HEK293 (cell line): ENCODE data around the gene GAL3ST3.
A peak's percentile ranks its signal among the peaks of the same experiment; 100 is the strongest.

Experiments used
- CTCF ChIA-PET: fragments of 350-600 bp; formaldehyde crosslinking; extraction: SDS; loops from one replicate; lab custom pipeline; 2021; ENCODE audit warnings: antibody characterized with exemption; lab: Yijun Ruan, JAX
- POLR2A ChIA-PET: fragments of 300-600 bp; formaldehyde crosslinking; extraction: SDS; loops from one replicate; lab custom pipeline; 2020; ENCODE audit warnings: antibody characterized with exemption, inconsistent platforms; lab: Yijun Ruan, JAX
- H3K27ac ChIP-seq: fragments of 200-500 bp; sonication (Bioruptor generic); 2 replicates; pipeline ENCODE4 v1.5.1; 2014; ENCODE audit warnings: low read depth, low read length, control low read depth, inconsistent platforms; ENCODE audit errors: extremely low read depth
- H3K36me3 ChIP-seq, 2 experiments: fragments of 200-500 bp in 1 of 2; sonication (Bioruptor generic) in 1 of 2; 1 replicate in 1 of 2; 2 replicates in 1 of 2; pipeline ENCODE4 v1.5.1; 2014 to 2017; ENCODE audit warnings: inconsistent platforms in 2 of 2, low read length in 2 of 2; ENCODE audit not compliant: control insufficient read depth in 2 of 2, insufficient read depth in 1 of 2
- H3K4me1 ChIP-seq: fragments of 200-500 bp; sonication (Bioruptor generic); 2 replicates; pipeline ENCODE4 v1.5.1; 2014; ENCODE audit warnings: mild to moderate bottlenecking, low read length, inconsistent platforms; ENCODE audit not compliant: control insufficient read depth, insufficient read depth
- H3K4me3 ChIP-seq: 2 replicates; pipeline ENCODE4 v1.5.1; 2011; ENCODE audit warnings: low read depth, mild to moderate bottlenecking, control low read depth, low read length, moderate library complexity
- H3K9me3 ChIP-seq: fragments of 200-500 bp; sonication (Bioruptor generic); 2 replicates; pipeline ENCODE4 v1.5.1; 2014; ENCODE audit warnings: low read depth, low read length, inconsistent platforms; ENCODE audit not compliant: control insufficient read depth, insufficient read depth
- BCL11B ChIP-seq: fragments of 450-650 bp; formaldehyde crosslinking; IDR thresholded peaks from 2 replicates; pipeline ENCODE4 v1.5.1; 2016; ENCODE audit warnings: low read depth, missing biosample characterization, missing genetic modification characterization
- FEZF1 ChIP-seq: fragments of 450-650 bp; formaldehyde crosslinking; IDR thresholded peaks from 2 replicates; pipeline ENCODE4 v1.5.1; 2016; ENCODE audit warnings: missing biosample characterization, missing genetic modification characterization
- GLIS2 ChIP-seq: fragments of 450-650 bp; formaldehyde crosslinking; IDR thresholded peaks from 2 replicates; pipeline ENCODE4 v1.5.1; 2016; ENCODE audit warnings: missing biosample characterization, missing genetic modification characterization
- IKZF3 ChIP-seq: fragments of 450-650 bp; IDR thresholded peaks from 2 replicates; pipeline ENCODE4 v1.5.0; 2018; ENCODE audit warnings: missing biosample characterization, mild to moderate bottlenecking, missing genetic modification characterization, moderate library complexity
- OSR2 ChIP-seq: fragments of 450-650 bp; formaldehyde crosslinking; IDR thresholded peaks from 2 replicates; pipeline ENCODE4 v1.5.1; 2016; ENCODE audit warnings: missing biosample characterization, missing genetic modification characterization
- SCRT1 ChIP-seq: fragments of 450-650 bp; formaldehyde crosslinking; IDR thresholded peaks from 2 replicates; pipeline ENCODE4 v1.5.1; 2016; ENCODE audit warnings: missing biosample characterization, missing genetic modification characterization, borderline replicate concordance
- YY2 ChIP-seq: fragments of 450-650 bp; formaldehyde crosslinking; IDR thresholded peaks from 2 replicates; pipeline ENCODE4 v1.5.1; 2016; ENCODE audit warnings: missing biosample characterization, missing genetic modification characterization
- ZEB2 ChIP-seq: fragments of 450-650 bp; formaldehyde crosslinking; IDR thresholded peaks from 2 replicates; pipeline ENCODE4 v1.5.1; 2016; ENCODE audit warnings: missing biosample characterization, missing genetic modification characterization
- ZFHX2 ChIP-seq: fragments of 450-650 bp; formaldehyde crosslinking; conservative IDR thresholded peaks from 2 replicates; pipeline ENCODE4 v1.5.1; 2016; ENCODE audit warnings: missing biosample characterization, missing genetic modification characterization
- ZNF416 ChIP-seq: fragments of 450-650 bp; formaldehyde crosslinking; IDR thresholded peaks from 2 replicates; pipeline ENCODE4 v1.5.1; 2016; ENCODE audit warnings: missing biosample characterization, missing genetic modification characterization
- ZNF473 ChIP-seq: fragments of 450-650 bp; formaldehyde crosslinking; IDR thresholded peaks from 2 replicates; pipeline ENCODE4 v1.5.1; 2017; ENCODE audit warnings: missing biosample characterization, missing genetic modification characterization
- ZNF510 ChIP-seq: fragments of 450-650 bp; formaldehyde crosslinking; IDR thresholded peaks from 2 replicates; pipeline ENCODE4 v1.5.1; 2018; ENCODE audit warnings: mild to moderate bottlenecking, missing genetic modification characterization, missing biosample characterization; ENCODE audit not compliant: insufficient replicate concordance
- ZNF521 ChIP-seq: fragments of 450-650 bp; formaldehyde crosslinking; IDR thresholded peaks from 2 replicates; pipeline ENCODE4 v1.5.1; 2017; ENCODE audit warnings: missing biosample characterization, mild to moderate bottlenecking, missing genetic modification characterization
- ZNF561 ChIP-seq: fragments of 450-650 bp; IDR thresholded peaks from 2 replicates; pipeline ENCODE4 v1.5.1; 2018; ENCODE audit warnings: missing biosample characterization, missing genetic modification characterization, borderline replicate concordance
- ZNF585B ChIP-seq: fragments of 450-650 bp; formaldehyde crosslinking; IDR thresholded peaks from 2 replicates; pipeline ENCODE4 v1.5.1; 2016; ENCODE audit warnings: missing biosample characterization, missing genetic modification characterization
- ZNF701 ChIP-seq: fragments of 450-650 bp; formaldehyde crosslinking; IDR thresholded peaks from 2 replicates; pipeline ENCODE4 v1.5.1; 2016; ENCODE audit warnings: missing biosample characterization, missing genetic modification characterization
- ZNF837 ChIP-seq: fragments of 450-650 bp; formaldehyde crosslinking; IDR thresholded peaks from 2 replicates; pipeline ENCODE4 v1.5.1; 2016; ENCODE audit warnings: missing biosample characterization, missing genetic modification characterization
- TF ChIP-seq, protein P1 (sequence below): fragments of 450-650 bp; IDR thresholded peaks from 2 replicates; pipeline ENCODE4 v1.5.1; 2018; ENCODE audit warnings: missing biosample characterization, mild to moderate bottlenecking, missing genetic modification characterization
- TF ChIP-seq, protein P2 (sequence below): fragments of 450-650 bp; formaldehyde crosslinking; IDR thresholded peaks from 2 replicates; pipeline ENCODE4 v1.5.1; 2016; ENCODE audit warnings: missing biosample characterization, missing genetic modification characterization
- TF ChIP-seq, protein P3 (sequence below): fragments of 450-650 bp; formaldehyde crosslinking; IDR thresholded peaks from 2 replicates; pipeline ENCODE4 v1.5.1; 2017; ENCODE audit warnings: missing biosample characterization, missing genetic modification characterization
- TF ChIP-seq, protein P4 (sequence below): fragments of 450-650 bp; formaldehyde crosslinking; IDR thresholded peaks from 2 replicates; pipeline ENCODE4 v1.5.1; 2016; ENCODE audit warnings: missing biosample characterization, missing genetic modification characterization

The GAL3ST3 gene

DNA sequence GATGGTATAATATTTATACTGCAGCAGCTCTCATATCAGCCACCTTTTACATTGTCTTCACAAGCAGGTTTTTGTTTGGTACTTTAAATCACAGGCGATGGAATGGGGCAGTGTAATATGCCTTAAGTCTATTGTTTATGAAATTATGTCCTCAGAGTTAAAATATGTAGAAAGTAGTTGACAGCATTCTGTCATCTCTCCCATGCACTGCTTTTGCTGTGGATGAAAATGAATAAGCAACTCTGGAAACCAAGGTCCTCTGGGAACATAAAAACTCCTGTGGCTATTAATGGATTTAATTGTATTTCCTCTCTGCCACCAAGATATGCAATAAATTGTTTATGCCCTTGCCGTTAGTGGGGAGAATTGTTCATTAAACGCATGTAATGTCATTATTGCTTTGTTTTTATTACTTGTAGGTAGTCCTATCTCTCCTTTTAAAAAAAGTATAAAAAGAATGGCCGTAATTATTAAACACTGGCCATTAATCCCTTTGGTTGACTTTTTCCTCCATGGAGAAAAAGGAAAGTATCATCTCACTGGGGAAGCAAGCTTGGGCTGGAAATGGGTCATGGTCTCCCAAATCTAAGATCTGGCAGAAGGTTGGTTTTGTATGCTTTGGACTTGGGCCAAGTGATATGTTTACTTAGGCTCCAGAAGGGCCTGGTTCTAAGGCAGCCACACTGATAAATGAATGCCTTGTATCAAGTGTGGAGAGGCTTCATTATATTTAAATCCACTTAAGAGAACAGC is 34.2 kb upstream of the GAL3ST3 start (continued):
- no peak for TF ChIP-seq ZNF521 (tag by site-specific recombination)
- peak; percentile 49; the same call in 1 of the 2 replicates for TF ChIP-seq OSR2 (tag by site-specific recombination)
- TF ChIP-seq, protein P1, sequence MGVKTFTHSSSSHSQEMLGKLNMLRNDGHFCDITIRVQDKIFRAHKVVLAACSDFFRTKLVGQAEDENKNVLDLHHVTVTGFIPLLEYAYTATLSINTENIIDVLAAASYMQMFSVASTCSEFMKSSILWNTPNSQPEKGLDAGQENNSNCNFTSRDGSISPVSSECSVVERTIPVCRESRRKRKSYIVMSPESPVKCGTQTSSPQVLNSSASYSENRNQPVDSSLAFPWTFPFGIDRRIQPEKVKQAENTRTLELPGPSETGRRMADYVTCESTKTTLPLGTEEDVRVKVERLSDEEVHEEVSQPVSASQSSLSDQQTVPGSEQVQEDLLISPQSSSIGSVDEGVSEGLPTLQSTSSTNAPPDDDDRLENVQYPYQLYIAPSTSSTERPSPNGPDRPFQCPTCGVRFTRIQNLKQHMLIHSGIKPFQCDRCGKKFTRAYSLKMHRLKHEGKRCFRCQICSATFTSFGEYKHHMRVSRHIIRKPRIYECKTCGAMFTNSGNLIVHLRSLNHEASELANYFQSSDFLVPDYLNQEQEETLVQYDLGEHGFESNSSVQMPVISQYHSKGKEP (tag by site-specific recombination) = 0 out of 2 replicates have a peak, but pooled peaks have one; percentile 12
- TF ChIP-seq, protein P2, sequence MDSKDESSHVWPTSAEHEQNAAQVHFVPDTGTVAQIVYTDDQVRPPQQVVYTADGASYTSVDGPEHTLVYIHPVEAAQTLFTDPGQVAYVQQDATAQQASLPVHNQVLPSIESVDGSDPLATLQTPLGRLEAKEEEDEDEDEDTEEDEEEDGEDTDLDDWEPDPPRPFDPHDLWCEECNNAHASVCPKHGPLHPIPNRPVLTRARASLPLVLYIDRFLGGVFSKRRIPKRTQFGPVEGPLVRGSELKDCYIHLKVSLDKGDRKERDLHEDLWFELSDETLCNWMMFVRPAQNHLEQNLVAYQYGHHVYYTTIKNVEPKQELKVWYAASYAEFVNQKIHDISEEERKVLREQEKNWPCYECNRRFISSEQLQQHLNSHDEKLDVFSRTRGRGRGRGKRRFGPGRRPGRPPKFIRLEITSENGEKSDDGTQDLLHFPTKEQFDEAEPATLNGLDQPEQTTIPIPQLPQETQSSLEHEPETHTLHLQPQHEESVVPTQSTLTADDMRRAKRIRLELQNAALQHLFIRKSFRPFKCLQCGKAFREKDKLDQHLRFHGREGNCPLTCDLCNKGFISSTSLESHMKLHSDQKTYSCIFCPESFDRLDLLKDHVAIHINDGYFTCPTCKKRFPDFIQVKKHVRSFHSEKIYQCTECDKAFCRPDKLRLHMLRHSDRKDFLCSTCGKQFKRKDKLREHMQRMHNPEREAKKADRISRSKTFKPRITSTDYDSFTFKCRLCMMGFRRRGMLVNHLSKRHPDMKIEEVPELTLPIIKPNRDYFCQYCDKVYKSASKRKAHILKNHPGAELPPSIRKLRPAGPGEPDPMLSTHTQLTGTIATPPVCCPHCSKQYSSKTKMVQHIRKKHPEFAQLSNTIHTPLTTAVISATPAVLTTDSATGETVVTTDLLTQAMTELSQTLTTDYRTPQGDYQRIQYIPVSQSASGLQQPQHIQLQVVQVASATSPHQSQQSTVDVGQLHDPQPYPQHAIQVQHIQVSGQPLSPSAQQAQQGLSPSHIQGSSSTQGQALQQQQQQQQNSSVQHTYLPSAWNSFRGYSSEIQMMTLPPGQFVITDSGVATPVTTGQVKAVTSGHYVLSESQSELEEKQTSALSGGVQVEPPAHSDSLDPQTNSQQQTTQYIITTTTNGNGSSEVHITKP (tag by site-specific recombination) = no peak
- TF ChIP-seq ZEB2 (tag by site-specific recombination) = no peak
- no peak for TF ChIP-seq SCRT1 (tag by site-specific recombination)
- no peak for TF ChIP-seq ZNF837 (tag by site-specific recombination)
- TF ChIP-seq ZNF701 = no peak
- TF ChIP-seq ZFHX2 = no peak
- TF ChIP-seq, protein P3, sequence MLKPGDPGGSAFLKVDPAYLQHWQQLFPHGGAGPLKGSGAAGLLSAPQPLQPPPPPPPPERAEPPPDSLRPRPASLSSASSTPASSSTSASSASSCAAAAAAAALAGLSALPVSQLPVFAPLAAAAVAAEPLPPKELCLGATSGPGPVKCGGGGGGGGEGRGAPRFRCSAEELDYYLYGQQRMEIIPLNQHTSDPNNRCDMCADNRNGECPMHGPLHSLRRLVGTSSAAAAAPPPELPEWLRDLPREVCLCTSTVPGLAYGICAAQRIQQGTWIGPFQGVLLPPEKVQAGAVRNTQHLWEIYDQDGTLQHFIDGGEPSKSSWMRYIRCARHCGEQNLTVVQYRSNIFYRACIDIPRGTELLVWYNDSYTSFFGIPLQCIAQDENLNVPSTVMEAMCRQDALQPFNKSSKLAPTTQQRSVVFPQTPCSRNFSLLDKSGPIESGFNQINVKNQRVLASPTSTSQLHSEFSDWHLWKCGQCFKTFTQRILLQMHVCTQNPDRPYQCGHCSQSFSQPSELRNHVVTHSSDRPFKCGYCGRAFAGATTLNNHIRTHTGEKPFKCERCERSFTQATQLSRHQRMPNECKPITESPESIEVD (tag by site-specific recombination) = peak; percentile 71
- TF ChIP-seq, protein P4, sequence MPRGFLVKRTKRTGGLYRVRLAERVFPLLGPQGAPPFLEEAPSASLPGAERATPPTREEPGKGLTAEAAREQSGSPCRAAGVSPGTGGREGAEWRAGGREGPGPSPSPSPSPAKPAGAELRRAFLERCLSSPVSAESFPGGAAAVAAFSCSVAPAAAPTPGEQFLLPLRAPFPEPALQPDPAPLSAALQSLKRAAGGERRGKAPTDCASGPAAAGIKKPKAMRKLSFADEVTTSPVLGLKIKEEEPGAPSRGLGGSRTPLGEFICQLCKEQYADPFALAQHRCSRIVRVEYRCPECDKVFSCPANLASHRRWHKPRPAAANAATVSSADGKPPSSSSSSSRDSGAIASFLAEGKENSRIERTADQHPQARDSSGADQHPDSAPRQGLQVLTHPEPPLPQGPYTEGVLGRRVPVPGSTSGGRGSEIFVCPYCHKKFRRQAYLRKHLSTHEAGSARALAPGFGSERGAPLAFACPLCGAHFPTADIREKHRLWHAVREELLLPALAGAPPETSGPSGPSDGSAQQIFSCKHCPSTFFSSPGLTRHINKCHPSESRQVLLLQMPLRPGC (tag by site-specific recombination) = no peak
- TF ChIP-seq ZNF561 (tag by site-specific recombination) = 0 out of 2 replicates have a peak, but pooled peaks have one; percentile 53
- no peak for TF ChIP-seq GLIS2 (tag by site-specific recombination)
- TF ChIP-seq ZNF585B (tag by site-specific recombination) = no peak
- TF ChIP-seq, all 188 proteins: peak for 14

DNA sequence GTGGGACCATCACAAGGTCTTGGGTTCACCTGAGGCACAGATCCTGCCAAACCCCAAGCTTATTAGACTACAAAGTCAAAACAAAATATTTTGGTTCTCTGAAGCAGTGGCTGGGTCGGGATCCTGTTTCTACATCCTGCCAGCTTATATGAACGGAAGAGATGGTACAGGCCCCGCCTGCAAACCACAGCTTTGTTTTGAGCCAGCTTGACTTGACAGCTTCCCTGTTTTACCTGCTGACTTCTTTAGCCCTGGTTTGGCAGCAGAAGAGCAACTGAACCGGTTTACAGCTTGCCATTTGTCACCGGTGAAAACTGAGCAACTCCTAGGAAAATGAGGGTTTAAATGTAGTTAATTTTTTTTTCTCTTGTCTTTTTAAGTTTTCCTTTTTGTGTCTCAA is 32.5 kb upstream of the GAL3ST3 start:
- peaks cover 21% of the 10 kb centered on the region for H3K4me1 ChIP-seq
- no peaks in the 10 kb centered on the region for H3K9me3 ChIP-seq
- peaks cover 0 to 5% of the 10 kb centered on the region in 2 experiments; a peak in 2 of 3 replicates for H3K36me3 ChIP-seq
- H3K27ac ChIP-seq = no peak overlapping the region
- ChIA-PET CTCF (interaction anchor here (0.8 to 1.4 kb wide), 3 partner anchors 35 to 59 kb away, joined by 3 to 6 read pairs (median 4); no protein-coding TSS in a partner anchor), POLR2A (interaction anchor here (1.8 kb wide), 1 partner anchor 29 kb away, joined by 6 read pairs; the partner anchor contains the start of gene SF3B2)
- no peak overlapping the region for H3K4me3 ChIP-seq
- no peak for TF ChIP-seq YY2 (tag by site-specific recombination)
- no peak for TF ChIP-seq ZNF701
- TF ChIP-seq GLIS2 (tag by site-specific recombination) = no peak
- TF ChIP-seq ZNF510 (tag by site-specific recombination) = no peak
- no peak for TF ChIP-seq BCL11B (tag by site-specific recombination)
- TF ChIP-seq IKZF3 (tag by site-specific recombination) = no peak
- no peak for TF ChIP-seq ZNF416 (tag by site-specific recombination)
- no peak for TF ChIP-seq ZNF473
- peak; percentile 82 for TF ChIP-seq FEZF1 (tag by site-specific recombination)
- TF ChIP-seq, protein P2 (tag by site-specific recombination) = peak; percentile 72
